PFSK-1 (cell line): Measurements from ENCODE around the gene LBX1.

ENCODE experiments used
- POLR2AphosphoS5 ChIP-seq: IDR thresholded peaks from 2 replicates; pipeline ENCODE4 v1.6.1; 2012; ENCODE audit warnings: low read depth, mild to moderate bottlenecking, control low read depth, low read length, moderate library complexity
- TAF1 ChIP-seq: IDR thresholded peaks from 2 replicates; pipeline ENCODE4 v1.6.1; 2012; ENCODE audit warnings: low read length, control low read depth, borderline replicate concordance; ENCODE audit not compliant: insufficient read depth

DNA sequence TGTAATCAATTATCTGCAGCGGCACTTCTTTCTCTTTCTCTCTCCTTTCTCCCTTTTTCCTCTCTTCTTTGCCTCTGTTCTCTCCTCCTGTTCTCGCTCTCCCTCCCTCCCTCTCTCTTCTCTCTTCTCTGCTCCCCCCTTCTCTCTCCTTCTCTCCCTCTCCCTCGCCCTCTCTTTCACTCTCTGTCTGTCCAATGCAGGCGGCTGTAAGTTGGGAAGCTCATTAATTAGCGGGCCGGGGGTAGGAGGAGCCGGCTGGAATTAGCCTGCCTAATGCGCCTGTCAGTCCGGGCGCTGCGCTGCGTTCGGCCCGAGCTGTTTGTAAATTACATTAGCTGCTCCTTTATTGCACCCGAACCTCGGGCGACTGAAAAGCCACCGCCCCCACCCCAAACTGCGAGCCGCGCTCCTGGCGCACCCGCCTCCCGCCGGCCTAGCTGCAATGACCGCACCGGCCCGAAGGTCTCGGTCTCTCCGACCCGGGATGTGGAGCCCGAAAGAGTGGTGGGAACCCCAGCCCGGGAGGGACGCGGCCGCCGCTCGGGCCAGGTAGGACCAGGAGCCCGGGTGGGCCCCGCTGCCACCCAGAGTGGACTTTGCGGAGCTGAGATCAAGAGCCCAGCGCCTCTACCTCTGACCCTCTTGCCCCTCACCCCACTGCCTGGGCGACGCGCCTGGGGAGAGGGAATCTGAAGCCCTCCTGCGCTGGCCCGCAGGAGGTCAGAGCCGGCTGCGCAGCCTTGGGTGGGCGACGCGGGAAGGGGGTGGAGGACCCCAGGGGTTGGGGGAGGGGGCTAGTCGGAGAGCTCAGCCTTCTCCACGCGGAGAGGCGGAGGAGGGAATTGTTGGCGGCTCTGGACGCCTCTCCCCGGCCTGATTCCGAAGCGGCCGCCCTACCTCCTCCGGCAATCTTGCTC is at the start of gene LBX1:
- TF ChIP-seq TAF1 (no peak), POLR2AphosphoS5 (no peak)
